ENCODE data around the gene PDE4D.

Gene PDE4D

DNA sequence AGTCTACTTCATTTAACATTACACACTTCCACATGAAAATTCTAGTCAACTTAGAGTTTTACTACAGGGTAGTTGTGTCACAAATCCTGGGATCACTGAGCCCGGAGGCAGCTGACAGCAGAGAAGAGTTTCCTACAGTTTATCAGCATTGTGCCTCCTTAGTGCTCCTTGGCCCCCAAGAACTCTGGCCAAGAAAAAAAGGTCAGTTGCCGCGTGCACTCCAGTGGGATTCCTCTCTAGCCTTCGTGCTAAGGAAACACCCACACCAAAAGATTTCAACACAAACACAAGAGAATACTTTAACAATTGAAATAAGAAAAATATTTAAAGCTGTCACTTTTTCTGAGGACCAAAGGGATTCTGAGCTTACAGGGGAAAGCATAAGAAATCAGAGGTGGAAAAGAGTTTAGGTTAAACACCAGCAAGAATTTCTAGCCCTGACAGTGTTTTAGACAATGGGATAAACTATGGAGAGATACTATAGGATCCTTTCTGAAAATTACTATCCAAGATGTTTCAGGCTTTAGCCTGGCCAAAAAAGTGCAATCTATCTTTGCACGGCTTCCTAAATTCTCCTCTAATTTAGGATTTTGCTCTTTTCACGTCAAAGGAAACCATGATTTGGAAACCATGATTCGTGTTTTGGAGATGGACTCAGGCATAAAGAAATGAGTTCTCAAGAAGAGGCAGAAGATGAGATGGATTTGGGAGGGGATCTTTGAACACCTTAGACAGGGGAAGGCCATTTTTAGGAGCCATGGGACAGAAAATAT, 703.9 kb downstream of the PDE4D start:
- CTCF ChIA-PET, result interaction anchor here (0.8 to 1.8 kb wide), 3 partner anchors 51 to 298 kb away, joined by 3 to 12 read pairs (median 4); no protein-coding TSS in a partner anchor
- POLR2A ChIA-PET, result interaction anchor here (1.4 kb wide), 1 partner anchor 170 kb away, joined by 3 read pairs; no protein-coding TSS in a partner anchor
- DNase-seq (ENCODE audit: extremely low spot score), result no peak
- TF ChIP-seq, protein P1, sequence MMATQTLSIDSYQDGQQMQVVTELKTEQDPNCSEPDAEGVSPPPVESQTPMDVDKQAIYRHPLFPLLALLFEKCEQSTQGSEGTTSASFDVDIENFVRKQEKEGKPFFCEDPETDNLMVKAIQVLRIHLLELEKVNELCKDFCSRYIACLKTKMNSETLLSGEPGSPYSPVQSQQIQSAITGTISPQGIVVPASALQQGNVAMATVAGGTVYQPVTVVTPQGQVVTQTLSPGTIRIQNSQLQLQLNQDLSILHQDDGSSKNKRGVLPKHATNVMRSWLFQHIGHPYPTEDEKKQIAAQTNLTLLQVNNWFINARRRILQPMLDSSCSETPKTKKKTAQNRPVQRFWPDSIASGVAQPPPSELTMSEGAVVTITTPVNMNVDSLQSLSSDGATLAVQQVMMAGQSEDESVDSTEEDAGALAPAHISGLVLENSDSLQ (IDR thresholded peaks at IDR 0.05), result no peak
- no peak for TF ChIP-seq FOXM1 (IDR thresholded peaks at IDR 0.05; ENCODE audit: borderline replicate concordance)
- TF ChIP-seq L3MBTL2 (conservative IDR thresholded peaks at IDR 0.05), result no peak
- no peak for TF ChIP-seq CTBP1 (IDR thresholded peaks at IDR 0.05; ENCODE audit: borderline replicate concordance)
- no peak for TF ChIP-seq BHLHE40 (IDR thresholded peaks at IDR 0.05; ENCODE audit: borderline replicate concordance)
- TF ChIP-seq NFRKB (IDR thresholded peaks at IDR 0.05), result no peak
- no peak for TF ChIP-seq SUZ12 (IDR thresholded peaks at IDR 0.05)
- no peak for TF ChIP-seq SP1 (IDR thresholded peaks at IDR 0.05)
- TF ChIP-seq LEF1 (IDR thresholded peaks at IDR 0.05; ENCODE audit: borderline replicate concordance), result no peak
- no peak for TF ChIP-seq FOXA1 (IDR thresholded peaks at IDR 0.05)

DNA sequence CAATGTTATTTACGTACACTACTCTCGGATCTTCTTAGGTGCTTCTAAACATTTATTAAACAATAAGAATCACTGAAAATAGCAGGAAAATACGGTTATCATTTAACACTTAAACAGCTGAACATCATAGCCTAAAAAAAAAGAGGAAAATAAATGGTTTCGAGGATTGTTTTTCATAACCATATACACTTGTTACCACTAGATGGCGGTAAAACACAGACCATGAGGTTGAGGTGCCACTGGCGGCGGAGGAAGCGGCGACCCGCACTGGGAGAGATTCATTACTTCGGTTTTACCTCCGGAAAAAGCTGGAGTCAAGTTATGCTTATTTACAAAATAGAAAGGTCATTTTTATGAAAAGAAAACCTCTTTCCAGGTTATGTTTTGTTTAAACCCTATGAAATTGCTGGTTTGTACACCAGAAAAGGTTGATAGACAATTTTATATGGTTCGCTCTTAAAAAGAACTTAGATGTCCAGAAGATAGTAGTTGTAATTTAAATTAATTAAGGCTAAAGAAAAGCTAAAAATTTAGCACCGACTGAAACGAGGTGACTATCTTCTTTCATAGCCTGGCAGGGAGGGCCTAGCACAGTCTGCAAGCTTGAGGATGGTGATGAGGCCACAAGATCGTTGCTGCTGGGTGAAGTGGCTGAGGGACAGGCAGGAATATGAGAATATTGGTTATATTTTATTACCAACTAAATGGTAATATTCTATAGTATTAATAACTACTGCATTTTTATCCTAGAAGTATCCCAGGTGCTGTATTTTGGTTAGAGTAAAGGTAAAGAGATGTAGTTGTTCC, 704.9 kb downstream of the PDE4D start:
- CTCF ChIA-PET, result interaction anchor here (0.6 to 2.0 kb wide), 20 partner anchors 9 to 460 kb away, joined by 3 to 12 read pairs (median 3); no protein-coding TSS in a partner anchor
- peak; percentile 70 for DNase-seq (ENCODE audit: extremely low spot score)
- TF ChIP-seq ZNF384 (IDR thresholded peaks at IDR 0.05), result peak; percentile 54; the same call in 1 of the 2 replicates
- TF ChIP-seq NFRKB (IDR thresholded peaks at IDR 0.05), result no peak
- POLR2A ChIA-PET, result interaction anchor here (1.4 to 1.5 kb wide), 2 partner anchors 55 to 171 kb away, joined by 3 read pairs; no protein-coding TSS in a partner anchor

DNA sequence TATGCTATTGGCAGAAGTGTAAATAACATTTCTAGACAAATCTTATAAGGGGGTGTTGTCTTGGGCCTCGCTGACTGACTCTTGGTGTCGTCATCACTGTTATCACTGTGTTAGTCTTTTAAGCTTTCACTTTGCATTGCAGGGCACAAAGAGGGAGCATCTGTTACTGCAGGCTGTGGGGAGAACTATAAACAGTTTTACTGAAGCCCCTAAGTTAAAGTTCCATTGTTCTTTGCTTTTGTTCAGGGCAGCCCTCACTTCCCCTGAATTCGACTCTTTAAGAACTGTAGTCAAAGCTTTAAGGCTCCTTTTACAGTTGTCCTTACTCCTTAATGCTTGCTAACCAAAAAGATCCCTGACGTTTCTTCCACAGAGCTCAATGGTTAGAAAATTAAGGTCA, 705.7 kb downstream of the PDE4D start:
- DNase-seq (ENCODE audit: extremely low spot score), result no peak
- ChIA-PET POLR2A (interaction anchor here (0.8 to 1.5 kb wide), 2 partner anchors 54 to 193 kb away, joined by 3 read pairs; no protein-coding TSS in a partner anchor), CTCF (interaction anchor here (0.5 to 2.0 kb wide), 15 partner anchors 9 to 317 kb away, joined by 3 to 11 read pairs (median 3); no protein-coding TSS in a partner anchor)
- no peak for TF ChIP-seq ARNT (IDR thresholded peaks at IDR 0.05)
- TF ChIP-seq L3MBTL2 (conservative IDR thresholded peaks at IDR 0.05), result no peak
- TF ChIP-seq FOXM1 (IDR thresholded peaks at IDR 0.05; ENCODE audit: borderline replicate concordance), result no peak

DNA sequence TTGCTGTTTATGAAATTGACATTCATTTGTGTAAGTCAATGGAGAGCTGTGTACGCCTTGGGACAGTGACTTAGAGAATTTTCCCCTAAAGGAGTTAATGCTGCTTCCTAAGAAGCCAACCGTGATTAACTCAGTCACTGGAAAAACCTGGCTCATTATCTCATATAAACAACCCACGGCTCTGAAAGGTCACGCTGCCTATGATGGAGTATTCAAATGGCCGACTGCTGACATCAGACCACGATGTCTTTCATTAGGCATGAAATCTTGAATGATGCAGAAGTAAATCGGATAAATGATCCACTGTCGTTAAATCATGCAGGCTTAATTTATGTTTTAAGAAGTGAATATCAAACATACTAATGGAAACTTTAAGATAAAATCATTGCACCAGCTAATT, 706.9 kb downstream of the PDE4D start:
- ChIA-PET CTCF (interaction anchor here (0.6 to 1.9 kb wide), 3 partner anchors 181 to 393 kb away, joined by 3 to 10 read pairs (median 4); no protein-coding TSS in a partner anchor), POLR2A (no interaction called here)
- DNase-seq (ENCODE audit: extremely low spot score), result peak; percentile 15
- TF ChIP-seq ZNF384 (IDR thresholded peaks at IDR 0.05) (no peak), CTBP1 (IDR thresholded peaks at IDR 0.05; ENCODE audit: borderline replicate concordance) (0 out of 2 replicates have a peak, but pooled peaks have one; percentile 27)
- TF ChIP-seq, protein P1 (IDR thresholded peaks at IDR 0.05), result peak; percentile 21; the same call in 1 of the 2 replicates

DNA sequence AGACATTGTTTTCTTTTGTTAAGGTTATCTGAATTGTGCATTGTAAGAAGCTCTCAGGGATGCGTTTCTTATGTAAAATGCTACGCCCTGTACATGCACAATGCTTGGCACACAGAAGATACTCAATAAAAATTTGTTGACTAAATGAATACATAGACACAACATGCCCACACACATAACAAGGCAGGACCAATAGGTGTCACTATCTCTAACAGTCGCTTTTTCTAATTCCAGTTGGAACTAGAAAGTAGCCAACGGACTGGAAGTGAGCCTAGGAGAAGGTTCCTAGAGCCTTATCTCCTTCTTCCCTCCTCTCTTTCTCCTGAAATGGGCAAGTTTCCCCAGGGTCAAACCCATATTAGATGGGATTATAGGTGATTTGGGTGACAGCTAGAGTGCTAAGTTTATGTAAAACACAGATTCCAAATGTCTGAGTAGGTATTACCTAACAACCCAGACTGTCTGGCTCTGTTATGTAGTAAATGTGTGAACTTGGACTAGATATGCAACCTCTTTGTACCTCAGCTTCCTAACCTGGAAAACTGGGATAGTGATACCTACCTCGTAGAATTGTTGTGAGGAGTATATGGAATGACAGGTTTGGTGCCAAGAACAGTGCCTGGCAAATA, 707.7 kb downstream of the PDE4D start:
- no peak for DNase-seq (ENCODE audit: extremely low spot score)
- ChIA-PET POLR2A (no interaction called here), CTCF (interaction anchor here (0.6 to 1.0 kb wide), 2 partner anchors 182 to 392 kb away, joined by 3 to 4 read pairs; no protein-coding TSS in a partner anchor)
- TF ChIP-seq ZNF384 (IDR thresholded peaks at IDR 0.05), result no peak
- TF ChIP-seq FOXA1 (IDR thresholded peaks at IDR 0.05), result no peak
- TF ChIP-seq SUZ12 (IDR thresholded peaks at IDR 0.05), result no peak
- TF ChIP-seq L3MBTL2 (conservative IDR thresholded peaks at IDR 0.05), result no peak
- TF ChIP-seq NFRKB (IDR thresholded peaks at IDR 0.05), result no peak
- TF ChIP-seq, protein P1 (IDR thresholded peaks at IDR 0.05), result no peak

DNA sequence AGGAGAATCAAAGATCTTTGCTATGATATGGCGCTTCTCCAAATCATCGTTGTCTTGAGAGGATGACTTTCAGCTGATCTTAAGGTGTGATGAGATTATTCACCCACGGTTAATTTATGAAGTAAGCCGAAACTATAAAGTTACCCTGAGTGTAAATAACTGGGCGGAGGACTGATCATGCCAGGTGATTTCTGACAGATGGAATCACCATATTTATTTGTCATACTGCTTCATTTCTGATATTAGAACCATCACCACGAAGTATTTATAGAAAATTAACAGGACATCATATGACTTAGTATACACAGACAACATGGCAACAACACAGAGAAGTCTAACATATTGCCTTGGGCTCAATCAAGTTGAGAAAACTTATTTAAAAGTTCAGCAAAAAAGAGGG, 708.8 kb downstream of the PDE4D start:
- CTCF ChIA-PET, result no interaction called here
- POLR2A ChIA-PET, result no interaction called here
- TF ChIP-seq, protein P1 (IDR thresholded peaks at IDR 0.05), result no peak
- no peak for TF ChIP-seq L3MBTL2 (conservative IDR thresholded peaks at IDR 0.05)
- no peak for TF ChIP-seq SUZ12 (IDR thresholded peaks at IDR 0.05)
- no peak for TF ChIP-seq CTBP1 (IDR thresholded peaks at IDR 0.05; ENCODE audit: borderline replicate concordance)
- no peak for TF ChIP-seq FOXA1 (IDR thresholded peaks at IDR 0.05)
- TF ChIP-seq BHLHE40 (IDR thresholded peaks at IDR 0.05; ENCODE audit: borderline replicate concordance), result no peak
- no peak for TF ChIP-seq FOXK2 (IDR thresholded peaks at IDR 0.05)
- TF ChIP-seq HDGF (IDR thresholded peaks at IDR 0.05; ENCODE audit: borderline replicate concordance), result no peak
- TF ChIP-seq TARDBP (IDR thresholded peaks at IDR 0.05), result no peak
- TF ChIP-seq ELF4 (IDR thresholded peaks at IDR 0.05), result no peak
- no peak for TF ChIP-seq SP1 (IDR thresholded peaks at IDR 0.05)
- TF ChIP-seq LEF1 (IDR thresholded peaks at IDR 0.05; ENCODE audit: borderline replicate concordance), result no peak
- TF ChIP-seq ZNF384 (IDR thresholded peaks at IDR 0.05), result no peak
- TF ChIP-seq FOXM1 (IDR thresholded peaks at IDR 0.05; ENCODE audit: borderline replicate concordance), result no peak
- TF ChIP-seq ARNT (IDR thresholded peaks at IDR 0.05), result no peak
- no peak for TF ChIP-seq NFRKB (IDR thresholded peaks at IDR 0.05)
- DNase-seq (ENCODE audit: extremely low spot score), result no peak

Data from HEK293T (cell line).